Neuronal stem cell (in vitro differentiated cells): ENCODE results near the gene GSAP.

Experiments
- DNase-seq: peaks from one replicate; pipeline ENCODE4 v3.0.0-alpha.2; 2013; ENCODE audit warnings: low spot score
- H2AFZ ChIP-seq: one replicate; pipeline ENCODE4 v1.6.1; 2013; ENCODE audit warnings: mild to moderate bottlenecking, low read length, inconsistent platforms
- H2AK5ac ChIP-seq: 2 replicates; pipeline ENCODE4 v1.6.1; 2013; ENCODE audit warnings: low read depth, mild to moderate bottlenecking, inconsistent platforms, low read length, moderate library complexity, mixed read lengths
- H2BK120ac ChIP-seq: 2 replicates; pipeline ENCODE4 v1.6.1; 2013; ENCODE audit warnings: low read depth, mild to moderate bottlenecking, inconsistent platforms, low read length, moderate library complexity, mixed read lengths
- H2BK12ac ChIP-seq: one replicate; pipeline ENCODE4 v1.6.1; 2013; ENCODE audit warnings: low read length, inconsistent platforms
- H2BK15ac ChIP-seq: 2 replicates; pipeline ENCODE4 v1.6.1; 2013; ENCODE audit warnings: mild to moderate bottlenecking, low read length, inconsistent platforms, mixed read lengths
- H2BK5ac ChIP-seq: one replicate; pipeline ENCODE4 v1.6.1; 2013; ENCODE audit warnings: inconsistent platforms, mild to moderate bottlenecking, low read length, moderate library complexity
- H3K14ac ChIP-seq: one replicate; pipeline ENCODE4 v1.6.1; 2013; ENCODE audit warnings: low read length, inconsistent platforms
- H3K18ac ChIP-seq: 2 replicates; pipeline ENCODE4 v1.6.1; 2013; ENCODE audit warnings: low read length, inconsistent platforms
- H3K23ac ChIP-seq: 2 replicates; pipeline ENCODE4 v1.6.1; 2013; ENCODE audit warnings: low read depth, mild to moderate bottlenecking, mixed read lengths, low read length, inconsistent platforms; ENCODE audit not compliant: poor library complexity
- H3K27ac ChIP-seq: replicated peaks from 3 replicates; pipeline ENCODE4 v1.5.1; 2013; ENCODE audit warnings: low read length, inconsistent platforms
- H3K27me3 ChIP-seq, 3 experiments: 2 replicates each; pipeline ENCODE4 v1.6.1; 2013; ENCODE audit warnings: low read length in 3 of 3, mild to moderate bottlenecking in 2 of 3, inconsistent platforms in 1 of 3, low read depth in 1 of 3, mixed read lengths in 1 of 3, moderate library complexity in 1 of 3; ENCODE audit not compliant: control insufficient read depth in 3 of 3, insufficient read depth in 3 of 3
- H3K36me3 ChIP-seq, 2 donors: replicated peaks in 1 of 2; 2 replicates each; pipeline ENCODE4 v1.6.1; 2013; ENCODE audit warnings: low read length in 2 of 2; ENCODE audit not compliant: control insufficient read depth in 2 of 2, insufficient read depth in 2 of 2
- H3K4ac ChIP-seq: 2 replicates; pipeline ENCODE4 v1.6.1; 2013; ENCODE audit warnings: inconsistent platforms, mild to moderate bottlenecking, low read length, moderate library complexity
- H3K4me1 ChIP-seq, 2 donors: 1 replicate in 1 of 2; 2 replicates in 1 of 2; pipeline ENCODE4 v1.6.1; 2013; ENCODE audit warnings: low read length in 2 of 2, low read depth in 1 of 2; ENCODE audit not compliant: control insufficient read depth in 2 of 2, insufficient read depth in 1 of 2
- H3K4me2 ChIP-seq: one replicate; pipeline ENCODE4 v1.6.1; 2013; ENCODE audit warnings: mild to moderate bottlenecking, low read length, inconsistent platforms; ENCODE audit not compliant: insufficient read depth, poor library complexity, severe bottlenecking
- H3K4me3 ChIP-seq, 2 donors: 2 replicates each; pipeline ENCODE4 v1.5.1; 2013; ENCODE audit warnings: low read length in 2 of 2, mild to moderate bottlenecking in 2 of 2, inconsistent platforms in 1 of 2, moderate library complexity in 1 of 2
- H3K79me1 ChIP-seq: one replicate; pipeline ENCODE4 v1.6.1; 2013; ENCODE audit warnings: low read depth, mild to moderate bottlenecking, inconsistent platforms, low read length, moderate library complexity
- H3K9ac ChIP-seq: one replicate; pipeline ENCODE4 v1.6.1; 2013; ENCODE audit warnings: mild to moderate bottlenecking, low read depth, low read length, inconsistent platforms; ENCODE audit not compliant: poor library complexity
- H3K9me3 ChIP-seq, 2 donors: replicated peaks in 1 of 2; 2 replicates each; pipeline versions ENCODE3 to v1.6.1; 2013; ENCODE audit warnings: low read length in 2 of 2, mild to moderate bottlenecking in 2 of 2, inconsistent platforms in 1 of 2, low read depth in 1 of 2, mixed read lengths in 1 of 2, moderate library complexity in 1 of 2; ENCODE audit not compliant: control insufficient read depth in 2 of 2, insufficient read depth in 1 of 2
- H4K8ac ChIP-seq: one replicate; pipeline ENCODE4 v1.6.1; 2013; ENCODE audit warnings: low read depth, mild to moderate bottlenecking, inconsistent platforms, low read length, moderate library complexity
- H4K91ac ChIP-seq: one replicate; pipeline ENCODE4 v1.6.1; 2013; ENCODE audit warnings: low read length, low read depth, mild to moderate bottlenecking, inconsistent platforms; ENCODE audit not compliant: poor library complexity
- WGBS, 2 donors: extraction: QIAGEN DNeasy Blood & Tissue Kit; methylation state at CpG; one replicate each; pipeline ENCODE4 v1.1.7; 2013; ENCODE audit warnings: missing lambda C conversion rate in 2 of 2, mixed read lengths in 1 of 2; ENCODE audit not compliant: insufficient read length in 2 of 2, insufficient replicate concordance in 1 of 2; ENCODE audit errors: extremely low coverage in 2 of 2; 5-methylcytosine and 5-hydroxymethylcytosine counted together

GSAP gene

DNA sequence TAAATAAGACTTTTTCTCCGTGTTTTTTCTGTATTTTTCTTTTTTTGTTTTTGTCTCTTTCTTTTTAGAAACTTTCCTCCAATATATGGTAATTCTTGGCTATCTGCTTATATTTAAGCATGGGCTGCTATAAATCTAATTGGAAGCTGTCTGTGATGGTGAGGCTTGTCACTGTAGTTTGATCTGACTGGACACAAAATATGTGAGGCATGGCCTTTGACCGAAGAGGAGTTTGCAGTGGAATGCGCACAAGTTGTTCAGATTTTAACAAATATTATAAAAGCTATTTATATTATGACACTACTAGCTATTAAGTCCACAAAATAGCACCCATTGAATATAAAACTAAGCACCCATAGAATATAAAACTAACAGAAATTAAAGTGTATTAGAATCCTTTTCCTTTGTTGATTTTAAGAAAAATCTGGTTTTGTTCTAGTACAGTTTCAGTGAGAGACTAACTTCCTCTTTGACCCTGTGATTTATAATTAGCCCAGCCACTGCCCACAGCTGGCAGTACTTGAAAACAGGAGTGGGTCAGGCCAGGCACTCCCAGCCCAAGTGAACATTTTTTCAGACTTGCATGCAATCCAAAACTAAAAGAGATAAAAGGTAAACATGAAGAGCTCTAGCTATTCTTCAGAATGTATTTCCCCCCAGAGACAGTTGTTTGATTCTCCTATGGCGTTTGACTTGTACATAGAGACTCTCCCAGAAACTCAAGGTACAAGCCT lies 146.6 kb downstream of the GSAP start:
- H3K9ac ChIP-seq: no peak overlapping the region
- H3K79me1 ChIP-seq: no peaks in the 10 kb centered on the region
- no CpG with 5 or more reads among the region's 4 CpGs for WGBS, 2 donors
- no peak overlapping the region for H3K27ac ChIP-seq
- no peak overlapping the region for H2AFZ ChIP-seq
- no peaks in the 10 kb centered on the region for H3K36me3 ChIP-seq
- no peak overlapping the region for H3K18ac ChIP-seq
- H2BK12ac ChIP-seq: no peak overlapping the region
- no peak overlapping the region for H4K91ac ChIP-seq
- H3K14ac ChIP-seq: no peak overlapping the region
- H3K4me1 ChIP-seq: no peaks in the 10 kb centered on the region
- H3K4ac ChIP-seq: no peak overlapping the region
- no peak overlapping the region for H2BK15ac ChIP-seq
- no peak overlapping the region for H2AK5ac ChIP-seq
- no peak overlapping the region for H3K4me2 ChIP-seq
- H2BK120ac ChIP-seq: no peak overlapping the region
- no peak overlapping the region for H3K4me3 ChIP-seq
- no peak overlapping the region for H2BK5ac ChIP-seq
- H3K9me3 ChIP-seq: no peaks in the 10 kb centered on the region
- H3K23ac ChIP-seq: no peak overlapping the region
- H4K8ac ChIP-seq: no peak overlapping the region
- no peaks in the 10 kb centered on the region for H3K27me3 ChIP-seq
- DNase-seq: no peak

DNA sequence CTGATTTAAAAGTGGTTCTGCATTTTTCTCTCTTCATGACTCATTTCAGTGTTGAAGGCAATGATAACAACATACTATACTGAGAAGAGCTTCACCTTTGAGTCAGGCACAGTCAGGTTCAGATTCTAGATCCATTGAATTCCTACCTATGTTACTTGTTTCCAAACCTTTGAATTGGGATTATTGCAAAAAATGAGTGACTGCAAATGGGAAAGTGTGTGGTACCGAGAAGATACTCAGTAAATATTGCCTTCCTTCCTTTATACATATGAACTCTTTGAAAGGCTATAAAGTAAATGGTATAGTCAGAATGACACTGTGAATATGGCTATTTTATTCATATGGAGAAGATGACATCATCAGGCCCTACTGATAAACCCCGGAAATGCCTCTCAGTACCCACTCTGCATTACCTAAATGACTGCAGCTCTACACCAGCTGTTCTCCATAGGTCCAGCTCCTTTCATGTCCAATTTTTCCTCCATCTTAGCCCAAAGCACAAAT lies 149.8 kb downstream of the GSAP start:
- H2AK5ac ChIP-seq: no peak overlapping the region
- no peaks in the 10 kb centered on the region for H3K9me3 ChIP-seq
- H3K36me3 ChIP-seq: no peaks in the 10 kb centered on the region
- no peak overlapping the region for H3K9ac ChIP-seq
- no peak overlapping the region for H3K4me2 ChIP-seq
- H2BK12ac ChIP-seq: no peak overlapping the region
- H3K14ac ChIP-seq: no peak overlapping the region
- H3K27ac ChIP-seq: no peak overlapping the region
- no peak overlapping the region for H2AFZ ChIP-seq
- no CpG with 5 or more reads among the region's 2 CpGs for WGBS, 2 donors
- no peak overlapping the region for H2BK120ac ChIP-seq
- no peak for DNase-seq
- H2BK15ac ChIP-seq: no peak overlapping the region
- H3K79me1 ChIP-seq: no peaks in the 10 kb centered on the region
- H3K4me3 ChIP-seq: no peak overlapping the region
- no peaks in the 10 kb centered on the region for H3K4me1 ChIP-seq
- H4K8ac ChIP-seq: no peak overlapping the region
- no peak overlapping the region for H3K18ac ChIP-seq
- H4K91ac ChIP-seq: no peak overlapping the region
- H3K27me3 ChIP-seq: no peaks in the 10 kb centered on the region
- no peak overlapping the region for H3K4ac ChIP-seq
- H3K23ac ChIP-seq: no peak overlapping the region
- no peak overlapping the region for H2BK5ac ChIP-seq

DNA sequence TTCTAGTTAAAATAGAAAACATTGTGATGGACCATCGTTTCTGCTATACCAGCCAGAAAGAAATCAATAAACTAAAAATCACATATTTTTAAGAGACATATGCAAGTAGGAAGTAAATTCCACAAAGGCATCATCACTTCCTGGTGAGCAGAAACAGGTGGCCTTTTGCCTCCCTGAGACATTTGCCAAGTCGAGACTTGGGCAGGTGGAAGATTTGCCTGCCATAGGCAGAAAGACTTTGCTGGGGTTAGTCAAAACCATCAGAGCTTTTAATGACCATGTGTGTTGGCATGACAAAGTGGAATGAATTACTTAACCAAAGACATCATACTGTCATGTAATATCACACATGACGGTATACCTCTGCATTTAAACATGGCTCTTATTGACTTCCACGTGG lies 150.5 kb downstream of the GSAP start:
- no peak for DNase-seq
- Histone ChIP-seq H3K23ac (no peak overlapping the region), H3K9ac (no peak overlapping the region), H3K79me1 (no peaks in the 10 kb centered on the region), H3K27ac (no peak overlapping the region), H4K91ac (no peak overlapping the region), H2BK12ac (no peak overlapping the region), H3K14ac (no peak overlapping the region), H2AFZ (no peak overlapping the region), H4K8ac (no peak overlapping the region), H3K9me3 (no peaks in the 10 kb centered on the region), H3K4me1 (no peaks in the 10 kb centered on the region), H3K36me3 (no peaks in the 10 kb centered on the region), H2AK5ac (no peak overlapping the region), H3K4me3 (no peak overlapping the region), H2BK15ac (no peak overlapping the region), H3K4me2 (no peak overlapping the region), H3K27me3 (no peaks in the 10 kb centered on the region), H2BK5ac (no peak overlapping the region), H3K18ac (no peak overlapping the region), H2BK120ac (no peak overlapping the region), H3K4ac (no peak overlapping the region)
- WGBS, 2 donors: no CpG with 5 or more reads among the region's 4 CpGs

DNA sequence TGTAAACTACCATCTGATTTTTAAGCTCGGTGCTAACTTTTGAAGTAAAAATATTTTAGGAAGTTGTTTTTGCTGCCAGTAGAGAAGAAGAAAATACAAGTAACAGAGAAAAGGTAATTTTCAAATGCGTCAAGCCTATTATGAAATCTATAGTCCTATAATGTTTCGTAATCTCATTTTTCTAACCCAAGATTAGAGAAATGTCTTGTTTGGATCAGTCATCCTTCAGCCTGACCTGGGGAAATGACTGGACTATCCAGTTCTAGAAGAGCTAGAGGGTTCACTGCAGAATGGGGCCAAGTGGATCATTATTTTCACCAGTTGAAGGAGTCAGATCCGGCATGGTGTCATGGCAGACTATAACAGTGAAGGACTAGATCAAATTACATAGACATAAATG lies 153.8 kb downstream of the GSAP start:
- Histone ChIP-seq H3K27me3 (no peaks in the 10 kb centered on the region), H3K9ac (no peak overlapping the region), H3K36me3 (no peaks in the 10 kb centered on the region), H3K4me2 (no peak overlapping the region), H2AFZ (no peak overlapping the region), H3K27ac (no peak overlapping the region), H3K4me1 (no peaks in the 10 kb centered on the region), H2BK15ac (no peak overlapping the region), H3K9me3 (no peaks in the 10 kb centered on the region), H2BK5ac (no peak overlapping the region), H3K4ac (no peak overlapping the region), H4K91ac (no peak overlapping the region), H3K14ac (no peak overlapping the region), H3K79me1 (no peaks in the 10 kb centered on the region), H2BK12ac (no peak overlapping the region), H3K18ac (no peak overlapping the region), H2AK5ac (no peak overlapping the region), H3K4me3 (no peak overlapping the region), H2BK120ac (no peak overlapping the region), H4K8ac (no peak overlapping the region), H3K23ac (no peak overlapping the region)
- DNase-seq: no peak
- no CpG with 5 or more reads among the region's 4 CpGs for WGBS, 2 donors
